Right atrium auricular region (tissue), 2 donors: ENCODE results near the gene ARHGAP20. TPM values are rescaled to one million over a fixed set of nuclear protein-coding genes. Genes with fewer than 3 reads are reported as not detected.

Experiments
- DNase-seq: peaks from one replicate; pipeline ENCODE4 v3.0.0-alpha.2; 2019; ENCODE audit warnings: low spot score
- H3K27ac ChIP-seq, 2 donors: fragments of 200-600 bp; sonication (generic); 1 replicate in 1 of 2; 2 replicates in 1 of 2; pipeline ENCODE4 v1.5.1; 2016 to 2019
- H3K27me3 ChIP-seq, 2 donors: fragments of 200-600 bp; sonication (generic); one replicate each; pipeline versions ENCODE4 v1.5.1 to v1.6.0; 2017 to 2019
- H3K36me3 ChIP-seq: fragments of 200-600 bp; sonication (generic); one replicate; pipeline ENCODE4 v1.5.1; 2016
- H3K4me1 ChIP-seq, 2 donors: fragments of 200-600 bp; sonication (generic); one replicate each; pipeline versions ENCODE4 v1.5.1 to v1.6.0; 2017 to 2019
- H3K4me3 ChIP-seq, 2 donors: fragments of 200-600 bp; sonication (generic); 1 replicate in 1 of 2; 2 replicates in 1 of 2; pipeline ENCODE4 v1.5.1; 2017 to 2019; ENCODE audit warnings: mild to moderate bottlenecking in 1 of 2, moderate library complexity in 1 of 2
- H3K9me3 ChIP-seq, 2 donors: fragments of 200-600 bp; sonication (generic); one replicate each; pipeline ENCODE4 v1.5.1; 2019
- CTCF ChIP-seq, 2 donors: fragments of 200-600 bp; sonication (generic); IDR thresholded peaks; one replicate each; pipeline ENCODE4 v1.5.1; 2019; ENCODE audit warnings: antibody characterized with exemption in 2 of 2
- total RNA-seq, 2 donors: library from RNA; depleted of rRNA; stranded (reverse); fragments of >200 nt; gene quantifications; one replicate each; pipeline ENCODE4 v1.1.0, GENCODE V29; 2016

ARHGAP20 gene
- total RNA-seq, 2 donors from 2014 or later, result 0.30 to 0.86 TPM

- TF ChIP-seq CTCF (IDR thresholded peaks at IDR 0.05), result no peak
These were observed 35.3 kb upstream of the ARHGAP20 start for GRCh38 chr11:110747531-110747930.

GRCh38 chr11:110738641-110739040 is 26.4 kb upstream of the ARHGAP20 start:
- Histone ChIP-seq H3K27ac (no peak overlapping the region), H3K4me3 (no peak overlapping the region), H3K27me3 (peaks cover 0 to 3% of the 10 kb centered on the region in 2 donors), H3K9me3 (no peaks in the 10 kb centered on the region), H3K4me1 (no peaks in the 10 kb centered on the region), H3K36me3 (no peaks in the 10 kb centered on the region)
- no peak for DNase-seq
- no peak for TF ChIP-seq CTCF (IDR thresholded peaks at IDR 0.05)

More at GRCh38 chr11:110747531-110747930, 35.3 kb upstream of the ARHGAP20 start:
- Histone ChIP-seq H3K27ac (no peak overlapping the region), H3K4me1 (no peaks in the 10 kb centered on the region), H3K36me3 (no peaks in the 10 kb centered on the region), H3K4me3 (no peak overlapping the region), H3K27me3 (no peaks in the 10 kb centered on the region), H3K9me3 (peaks cover 0 to 6% of the 10 kb centered on the region in 2 donors)
- no peak for DNase-seq

GRCh38 chr11:110737593-110737992 is 25.4 kb upstream of the ARHGAP20 start:
- TF ChIP-seq CTCF (IDR thresholded peaks at IDR 0.05), result no peak
- no peak for DNase-seq
- no peaks in the 10 kb centered on the region for H3K4me1 ChIP-seq
- no peak overlapping the region for H3K4me3 ChIP-seq
- H3K36me3 ChIP-seq, result no peaks in the 10 kb centered on the region
- no peak overlapping the region for H3K27ac ChIP-seq
- H3K9me3 ChIP-seq, result no peaks in the 10 kb centered on the region
- peaks cover 0 to 3% of the 10 kb centered on the region in 2 donors for H3K27me3 ChIP-seq

GRCh38 chr11:110736171-110736553 is 23.9 kb upstream of the ARHGAP20 start:
- no peaks in the 10 kb centered on the region for H3K36me3 ChIP-seq
- no peaks in the 10 kb centered on the region for H3K4me1 ChIP-seq
- no peak overlapping the region for H3K4me3 ChIP-seq
- TF ChIP-seq CTCF (IDR thresholded peaks at IDR 0.05), result no peak
- DNase-seq, result no peak
- no peak overlapping the region for H3K27ac ChIP-seq
- H3K9me3 ChIP-seq, result no peaks in the 10 kb centered on the region
- H3K27me3 ChIP-seq, result peaks cover 0 to 3% of the 10 kb centered on the region in 2 donors

GRCh38 chr11:110735455-110736170 is 23.4 kb upstream of the ARHGAP20 start:
- H3K4me1 ChIP-seq, result no peaks in the 10 kb centered on the region
- no peak for DNase-seq
- no peaks in the 10 kb centered on the region for H3K9me3 ChIP-seq
- no peak overlapping the region for H3K27ac ChIP-seq
- H3K36me3 ChIP-seq, result no peaks in the 10 kb centered on the region
- peaks cover 0 to 3% of the 10 kb centered on the region in 2 donors for H3K27me3 ChIP-seq
- TF ChIP-seq CTCF (IDR thresholded peaks at IDR 0.05), result no peak
- no peak overlapping the region for H3K4me3 ChIP-seq

- DNase-seq, result no peak
- H3K27ac ChIP-seq, result no peak overlapping the region
- H3K4me3 ChIP-seq, result no peak overlapping the region
- no peaks in the 10 kb centered on the region for H3K9me3 ChIP-seq
- TF ChIP-seq CTCF (IDR thresholded peaks at IDR 0.05), result no peak
- no peaks in the 10 kb centered on the region for H3K36me3 ChIP-seq
- H3K4me1 ChIP-seq, result no peaks in the 10 kb centered on the region
- H3K27me3 ChIP-seq, result peaks cover 0 to 3% of the 10 kb centered on the region in 2 donors
These were observed 22.6 kb upstream of the ARHGAP20 start for GRCh38 chr11:110734790-110735189.
